Osteocyte (in vitro differentiated cells): ENCODE results near the gene PLA2G2D. TPM values are rescaled to one million over a fixed set of nuclear protein-coding genes. Genes with fewer than 3 reads are reported as not detected.
A peak's percentile ranks its signal among the peaks of the same experiment; 100 is the strongest.

Source experiments
- DNase-seq: peaks from one replicate; pipeline ENCODE4 v3.0.0; 2021; ENCODE audit warnings: mixed read lengths; ENCODE audit not compliant: unreplicated experiment; ENCODE audit errors: extremely low spot score
- H3K27ac Mint-ChIP-seq: one replicate; pipeline ENCODE4 v1.8.0; 2021; ENCODE audit warnings: mild to moderate bottlenecking, mixed read lengths; ENCODE audit not compliant: unreplicated experiment
- H3K27me3 Mint-ChIP-seq: one replicate; pipeline ENCODE4 v1.8.0; 2021; ENCODE audit warnings: mixed read lengths; ENCODE audit not compliant: unreplicated experiment
- H3K36me3 Mint-ChIP-seq: one replicate; pipeline ENCODE4 v1.8.0; 2021; ENCODE audit warnings: mixed read lengths; ENCODE audit not compliant: unreplicated experiment
- H3K4me1 Mint-ChIP-seq: one replicate; pipeline ENCODE4 v1.8.0; 2021; ENCODE audit warnings: mixed read lengths; ENCODE audit not compliant: unreplicated experiment
- H3K4me3 Mint-ChIP-seq: one replicate; pipeline ENCODE4 v1.8.0; 2021; ENCODE audit warnings: mild to moderate bottlenecking, moderate library complexity, mixed read lengths; ENCODE audit not compliant: unreplicated experiment
- H3K9me3 Mint-ChIP-seq: one replicate; pipeline ENCODE4 v1.8.0; 2021; ENCODE audit warnings: mixed read lengths; ENCODE audit not compliant: unreplicated experiment
- CTCF ChIP-seq: fragments of 200-600 bp; sonication (generic); IDR thresholded peaks from 2 replicates; pipeline ENCODE4 v1.5.0; 2021; ENCODE audit warnings: antibody characterized with exemption, mild to moderate bottlenecking, moderate library complexity
- total RNA-seq: library from RNA; stranded (reverse); gene quantifications from 2 replicates; pipeline ENCODE4 v1.2.1, GENCODE V29; 2021

The PLA2G2D gene
- total RNA-seq, 1 donor from 2014 or later, result not detected

- no peak for DNase-seq
- Mint-ChIP-seq H3K27me3 (peaks cover 9% of the 10 kb centered on the region), H3K4me1 (no peaks in the 10 kb centered on the region), H3K9me3 (no peaks in the 10 kb centered on the region), H3K27ac (no peak overlapping the region), H3K36me3 (no peaks in the 10 kb centered on the region), H3K4me3 (no peak overlapping the region)
- TF ChIP-seq CTCF, result peak; percentile 50
Observed at GRCh38 chr1:20100632-20101355, 18.5 kb downstream of the PLA2G2D start.

- Mint-ChIP-seq H3K4me3 (no peak overlapping the region), H3K27me3 (peaks cover 7% of the 10 kb centered on the region), H3K36me3 (no peaks in the 10 kb centered on the region), H3K27ac (no peak overlapping the region), H3K9me3 (no peaks in the 10 kb centered on the region), H3K4me1 (no peaks in the 10 kb centered on the region)
- no peak for TF ChIP-seq CTCF
- no peak for DNase-seq
Observed at GRCh38 chr1:20099533-20099932, 19.8 kb downstream of the PLA2G2D start.

- Mint-ChIP-seq H3K4me3 (no peak overlapping the region), H3K27me3 (peaks cover 2% of the 10 kb centered on the region), H3K9me3 (no peaks in the 10 kb centered on the region), H3K36me3 (no peaks in the 10 kb centered on the region), H3K4me1 (no peaks in the 10 kb centered on the region), H3K27ac (no peak overlapping the region)
- DNase-seq, result no peak
- TF ChIP-seq CTCF, result no peak
Observed at GRCh38 chr1:20096840-20097447, 22.4 kb downstream of the PLA2G2D start.

- Mint-ChIP-seq H3K4me1 (no peaks in the 10 kb centered on the region), H3K4me3 (no peak overlapping the region), H3K27me3 (no peaks in the 10 kb centered on the region), H3K36me3 (no peaks in the 10 kb centered on the region), H3K9me3 (no peaks in the 10 kb centered on the region), H3K27ac (no peak overlapping the region)
- no peak for DNase-seq
- no peak for TF ChIP-seq CTCF
Observed at GRCh38 chr1:20095564-20096434, 23.5 kb downstream of the PLA2G2D start.

DNA sequence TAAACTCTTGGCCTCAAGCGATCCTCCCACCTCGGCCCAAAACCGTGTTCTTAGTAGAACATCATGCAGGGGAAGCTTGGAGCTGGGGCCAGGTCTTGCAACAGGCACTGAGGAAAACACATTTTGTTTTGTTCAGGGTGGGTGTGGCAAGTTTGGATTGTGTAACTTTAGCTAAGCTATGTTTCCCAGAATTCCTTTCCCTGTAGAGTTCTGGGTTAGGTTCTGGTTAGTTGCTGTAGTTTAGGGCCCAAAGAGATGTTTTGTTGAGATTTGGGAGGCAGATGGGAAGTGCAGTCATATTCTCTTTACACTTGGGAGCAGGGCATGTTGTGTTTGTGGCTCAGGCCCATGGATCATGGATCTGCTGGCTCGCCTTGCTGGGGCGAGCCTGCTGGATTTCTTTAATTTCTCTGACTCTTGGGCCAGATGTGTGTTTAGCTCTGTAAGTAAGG is 25.4 kb downstream of the PLA2G2D start:
- Mint-ChIP-seq H3K4me3 (no peak overlapping the region), H3K36me3 (no peaks in the 10 kb centered on the region), H3K27me3 (no peaks in the 10 kb centered on the region), H3K4me1 (no peaks in the 10 kb centered on the region), H3K27ac (no peak overlapping the region), H3K9me3 (no peaks in the 10 kb centered on the region)
- no peak for DNase-seq
- TF ChIP-seq CTCF, result no peak
